ENCODE measurements around the gene BFSP1. TPM values are rescaled to one million over a fixed set of nuclear protein-coding genes. Genes with fewer than 3 reads are reported as not detected.

The BFSP1 gene
- 1.9 and 2.8 TPM in 2 replicates for total RNA-seq

DNA sequence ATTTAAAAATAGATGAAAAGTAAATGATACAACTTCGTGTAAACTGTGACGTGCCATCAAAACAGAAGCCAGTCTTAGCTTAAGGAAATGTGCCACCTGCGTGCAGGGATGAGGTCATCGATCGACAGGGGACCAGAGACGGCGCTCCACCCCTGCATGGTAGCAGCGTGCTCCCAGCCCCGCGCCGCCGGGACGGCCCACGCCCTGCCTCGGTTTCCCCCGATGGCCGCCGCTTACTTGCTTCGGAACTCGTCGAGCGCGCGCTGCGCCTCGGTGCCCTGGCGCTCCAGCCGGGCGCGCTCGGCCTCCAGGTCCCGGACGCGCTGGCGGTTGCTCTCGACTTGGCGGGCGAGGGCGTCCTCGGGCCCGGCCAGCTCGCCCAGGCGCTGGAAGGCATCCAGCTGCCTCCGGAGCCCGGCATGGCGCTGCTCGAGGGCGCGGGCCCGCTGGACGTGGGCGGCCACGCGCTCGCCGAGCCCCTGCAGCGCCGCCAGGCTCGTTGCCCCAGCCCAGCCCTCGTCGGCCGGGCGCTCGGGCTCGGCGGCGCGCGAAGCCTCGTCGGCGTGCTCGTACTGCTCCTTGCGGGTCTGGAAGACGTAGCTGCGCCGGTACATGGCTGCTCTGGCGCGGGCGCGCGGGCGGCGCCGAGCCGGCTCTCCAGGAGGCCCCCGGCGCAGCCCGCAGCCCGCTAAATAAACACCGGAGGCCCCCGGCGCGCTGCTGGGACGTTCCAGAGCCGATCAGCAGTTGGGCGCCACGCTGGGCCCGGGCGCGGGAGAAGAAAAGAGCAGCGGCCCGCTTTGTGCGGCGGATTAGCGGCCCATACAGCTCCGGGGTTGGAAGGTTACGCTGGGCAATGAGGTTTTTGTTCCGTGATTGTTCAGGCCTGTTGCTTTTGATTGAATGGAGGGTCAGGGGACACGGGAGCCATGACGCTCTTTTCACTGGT, at the start of gene BFSP1:
TSS of gene BFSP1 (minus strand) at position 664 of the 949 bp plus-strand sequence. CDS start at position 614, 50 bp downstream.

GRCh38 chr20:17569616-17570346, 38.6 kb upstream of the BFSP1 start, which contains the start of gene DSTN:
Gene DSTN (plus strand): TSS chr20:17570075. CDS start chr20:17570209, 134 bp downstream.

Other genes starting within 250 kb of the BFSP1 start
- gene DSTN, start 38.7 kb upstream of the BFSP1 start, total RNA-seq, result 368 and 460 TPM in 2 replicates
- gene RRBP1, start 150.9 kb upstream of the BFSP1 start, total RNA-seq, result 209 and 235 TPM in 2 replicates
- not detected in 2 replicates for gene BANF2, start 168.6 kb upstream of the BFSP1 start, total RNA-seq